Testis (tissue), 3 donors: ENCODE results near the gene DPH7. TPM values are rescaled to one million over a fixed set of nuclear protein-coding genes. Genes with fewer than 3 reads are reported as not detected.

ENCODE experiments used
- DNase-seq: peaks from one replicate; pipeline ENCODE4 v3.0.0-alpha.2; 2019
- H3K27ac ChIP-seq, 2 donors: fragments of 200-600 bp; sonication (generic); one replicate each; pipeline ENCODE4 v1.5.1; 2019
- H3K27me3 ChIP-seq: fragments of 200-600 bp; sonication (generic); one replicate; pipeline ENCODE4 v1.5.1; 2019
- H3K36me3 ChIP-seq: fragments of 200-600 bp; sonication (generic); one replicate; pipeline ENCODE4 v1.5.1; 2017; ENCODE audit warnings: low read depth; ENCODE audit errors: missing control alignments
- H3K4me1 ChIP-seq: fragments of 200-600 bp; sonication (generic); one replicate; pipeline ENCODE4 v1.5.1; 2019
- H3K4me3 ChIP-seq, 2 donors: fragments of 200-600 bp; sonication (generic); one replicate each; pipeline ENCODE4 v1.5.1; 2017 to 2019
- H3K9me3 ChIP-seq: fragments of 200-600 bp; sonication (generic); one replicate; pipeline ENCODE4 v1.5.1; 2017
- CTCF ChIP-seq, 3 experiments: fragments of 450-650 bp in 2 of 3; fragments of 200-600 bp in 1 of 3; sonication (generic) in 1 of 3; IDR thresholded peaks; one replicate each; pipeline ENCODE4 v1.5.1; 2016 to 2019; ENCODE audit warnings: antibody characterized with exemption in 3 of 3, mild to moderate bottlenecking in 2 of 3, moderate library complexity in 1 of 3
- POLR2A ChIP-seq: fragments of 450-650 bp; IDR thresholded peaks from one replicate; pipeline ENCODE4 v1.6.1; 2017; ENCODE audit warnings: antibody characterized with exemption, mild to moderate bottlenecking, moderate library complexity
- WGBS, 2 donors: methylation state at CpG; one replicate each; pipeline ENCODE4 v1.1.5; 2018; 5-methylcytosine and 5-hydroxymethylcytosine counted together
- intact Hi-C: fragments of 100-400 bp; cut with DNase I; formaldehyde crosslinking; loops from one replicate; pipeline ENCODE4 v1.15.1; 2023; ENCODE audit warnings: low total_unique reads
- polyA plus RNA-seq: library from polyadenylated mRNA; stranded (reverse); fragments of 350-450 nt; fragmentation: Illumina TruSeq; extraction: RNeasy Lipid Tissue Mini Kit (QIAGEN cat#74804); gene quantifications from one replicate; pipeline ENCODE4 v1.2.3, GENCODE V29; 2014; ENCODE audit warnings: low read depth, low replicate concordance; ENCODE audit not compliant: insufficient read depth
- total RNA-seq, 2 donors: library from RNA; depleted of rRNA; stranded (reverse); fragments of >200 nt; gene quantifications; one replicate each; pipeline ENCODE4 v1.2.3, GENCODE V29; 2016

DPH7 gene
- total and polyA plus RNA-seq, 3 donors from 2014 or later = 34.7 to 92.5 (median 61.8) TPM

DNA sequence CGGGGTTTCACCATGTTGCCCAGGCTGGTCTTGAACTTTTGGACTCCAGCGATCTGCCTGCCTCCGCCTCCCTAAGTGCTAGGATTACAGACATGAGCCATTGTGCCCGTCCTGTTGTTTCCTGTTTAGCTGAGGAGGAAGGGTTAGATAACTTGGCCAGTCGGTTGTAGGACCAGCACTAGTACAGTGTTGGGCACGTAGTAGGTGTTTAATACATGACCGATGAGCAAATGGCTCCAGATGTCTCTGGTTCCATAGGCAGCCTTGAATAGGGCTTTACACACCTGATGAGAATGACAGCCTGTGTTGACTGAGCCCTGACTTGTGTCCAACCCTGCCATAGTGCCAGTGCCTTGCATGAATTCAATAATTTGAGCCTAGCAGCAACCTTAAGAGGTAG lies 41.9 kb upstream of the DPH7 start:
- intact Hi-C loops = no loop called here
- Histone ChIP-seq H3K27me3 (no peaks in the 10 kb centered on the region), H3K4me3 (no peak overlapping the region), H3K4me1 (peaks cover 25% of the 10 kb centered on the region), H3K27ac (no peak overlapping the region), H3K9me3 (no peaks in the 10 kb centered on the region), H3K36me3 (no peaks in the 10 kb centered on the region)
- no peak for TF ChIP-seq CTCF (IDR thresholded peaks at IDR 0.05)
- no peak for TF ChIP-seq POLR2A
- WGBS, 2 donors = 68 to 71% methylated on average over 7 of the region's 7 CpGs
- DNase-seq = no peak

GRCh38 chr9:137620048-137620405 lies 41.3 kb upstream of the DPH7 start:
- Histone ChIP-seq H3K27me3 (no peaks in the 10 kb centered on the region), H3K27ac (peak overlapping the region; percentile 66 to 87), H3K4me1 (peaks cover 25% of the 10 kb centered on the region), H3K36me3 (no peaks in the 10 kb centered on the region), H3K9me3 (no peaks in the 10 kb centered on the region), H3K4me3 (peak overlapping the region; percentile 65 to 71)
- 29 to 32% methylated on average over 4 of the region's 4 CpGs for WGBS, 2 donors
- no peak for TF ChIP-seq POLR2A
- TF ChIP-seq CTCF (IDR thresholded peaks at IDR 0.05) = no peak
- intact Hi-C loops = no loop called here
- DNase-seq = no peak

DNA sequence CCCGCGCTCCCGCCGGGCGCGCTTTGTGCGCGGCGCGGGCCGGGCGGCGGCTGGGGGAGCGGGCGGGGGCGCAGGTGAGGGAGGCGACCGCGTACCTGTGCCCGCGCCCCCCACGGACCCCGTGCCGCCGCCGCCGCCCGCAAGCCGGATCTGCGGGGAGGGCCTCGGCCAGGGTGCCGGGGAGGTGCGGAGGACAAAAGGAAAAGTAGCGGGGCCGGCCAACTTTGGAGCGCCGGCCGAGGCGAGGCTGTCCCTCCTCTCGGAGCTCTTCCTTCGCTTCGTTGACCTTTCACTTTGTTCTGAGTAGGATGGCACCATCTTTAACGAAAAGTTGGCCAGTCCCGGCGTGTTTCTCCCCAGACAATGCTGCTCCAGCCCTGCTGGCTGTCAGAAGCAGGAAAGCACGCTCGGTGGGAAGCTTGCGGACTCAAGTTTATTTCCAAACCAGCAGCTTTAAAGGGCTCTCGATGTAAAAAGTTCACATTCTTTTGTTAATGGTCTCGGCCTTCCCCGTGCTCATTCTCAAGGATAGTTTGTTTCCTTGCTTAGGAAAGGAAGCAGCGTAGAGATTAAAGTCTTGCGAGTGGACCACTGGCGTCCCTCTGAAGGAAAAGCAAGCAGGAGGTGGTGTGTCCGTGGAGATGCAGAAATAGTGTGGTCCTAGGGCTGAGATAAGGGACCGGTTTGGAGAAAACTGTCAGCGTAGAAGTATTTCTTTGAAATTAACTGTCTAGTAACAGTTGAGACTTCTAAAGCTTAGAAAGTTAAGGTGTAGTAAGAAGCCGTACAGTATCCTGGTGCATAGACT lies 40.7 kb upstream of the DPH7 start:
- DNase-seq = no peak
- intact Hi-C loops = no loop called here
- no peak for TF ChIP-seq CTCF (IDR thresholded peaks at IDR 0.05)
- TF ChIP-seq POLR2A = no peak

GRCh38 chr9:137618105-137619067 lies 39.7 kb upstream of the DPH7 start, which contains the start of gene EHMT1:
TSS of gene EHMT1 (plus strand) at chr9:137619005. CDS start at chr9:137619029, 24 bp downstream.
- peaks cover 25% of the 10 kb centered on the region for H3K4me1 ChIP-seq
- 1% methylated on average over 44 to 59 of the region's 94 CpGs for WGBS, 2 donors
- DNase-seq = peak; percentile 80

More for the DNA sequence above, 40.7 kb upstream of the DPH7 start:
- H3K4me3 ChIP-seq = peak overlapping the region; percentile 65 to 71
- H3K27me3 ChIP-seq = no peaks in the 10 kb centered on the region
- peak overlapping the region; percentile 66 to 87 for H3K27ac ChIP-seq
- WGBS, 2 donors = 0 to 2% methylated on average over 25 to 52 of the region's 58 CpGs
- no peaks in the 10 kb centered on the region for H3K36me3 ChIP-seq
- H3K9me3 ChIP-seq = no peaks in the 10 kb centered on the region
- peaks cover 25% of the 10 kb centered on the region for H3K4me1 ChIP-seq

More at GRCh38 chr9:137618105-137619067, 39.7 kb upstream of the DPH7 start, which contains the start of gene EHMT1:
- H3K4me3 ChIP-seq = peak within 1 kb of the TSS; percentile 82 to 98
- no peaks in the 10 kb centered on the region for H3K9me3 ChIP-seq
- intact Hi-C loops = no loop called here
- no peaks in the 10 kb centered on the region for H3K27me3 ChIP-seq
- TF ChIP-seq CTCF (IDR thresholded peaks at IDR 0.05) (no peak), POLR2A (no peak)
- H3K36me3 ChIP-seq = no peaks in the 10 kb centered on the region
- peak within 1 kb of the TSS; percentile 80 to 93 for H3K27ac ChIP-seq
